HCT116 (cell line): ENCODE results near the gene ERVV-1.

Experiments
- ATF3 ChIP-seq: IDR thresholded peaks from 2 replicates; pipeline ENCODE4 v1.6.1; 2012
- CTCF ChIP-seq, 3 experiments: fragments of 200-600 bp in 1 of 3; sonication (generic) in 1 of 3; IDR thresholded peaks in 2 of 3; conservative IDR thresholded peaks in 1 of 3; 2 replicates each; pipeline ENCODE4 v1.5.1; 2012 to 2017; ENCODE audit warnings: low read depth in 2 of 3, low read length in 2 of 3, antibody characterized with exemption in 1 of 3, borderline replicate concordance in 1 of 3, control low read depth in 1 of 3, mild to moderate bottlenecking in 1 of 3, mixed read lengths in 1 of 3, mixed run types in 1 of 3, moderate library complexity in 1 of 3; ENCODE audit not compliant: insufficient read depth in 1 of 3
- EGR1 ChIP-seq: IDR thresholded peaks from 2 replicates; pipeline ENCODE4 v1.6.1; 2012; ENCODE audit warnings: low read depth
- EZH2 ChIP-seq: fragments of 200-600 bp; sonication (generic); IDR thresholded peaks from 2 replicates; pipeline ENCODE4 v1.6.1; 2017; ENCODE audit warnings: antibody characterized with exemption, mixed run types
- FOSL1 ChIP-seq: IDR thresholded peaks from 2 replicates; pipeline ENCODE4 v1.6.1; 2012; ENCODE audit warnings: low read depth
- POLR2A ChIP-seq: IDR thresholded peaks from 2 replicates; pipeline ENCODE4 v1.7.0; 2011; ENCODE audit warnings: borderline replicate concordance; ENCODE audit not compliant: insufficient read depth, insufficient read length; ENCODE audit errors: extremely low read depth
- POLR2AphosphoS5 ChIP-seq: IDR thresholded peaks from 2 replicates; pipeline ENCODE4 v1.6.1; 2011; ENCODE audit warnings: mild to moderate bottlenecking, low read depth, low read length, moderate library complexity
- RAD21 ChIP-seq: IDR thresholded peaks from 2 replicates; pipeline ENCODE4 v1.6.1; 2012; ENCODE audit warnings: low read depth, mild to moderate bottlenecking
- REST ChIP-seq: IDR thresholded peaks from 2 replicates; pipeline ENCODE4 v1.6.1; 2012; ENCODE audit warnings: low read depth
- TCF7L2 ChIP-seq: IDR thresholded peaks from 2 replicates; pipeline ENCODE4 v1.7.0; 2011; ENCODE audit warnings: borderline replicate concordance, inconsistent platforms; ENCODE audit not compliant: insufficient read depth, insufficient read length; ENCODE audit errors: extremely low read depth
- YY1 ChIP-seq: IDR thresholded peaks from 2 replicates; pipeline ENCODE4 v1.6.1; 2011; ENCODE audit warnings: low read length, low read depth, moderate library complexity, mild to moderate bottlenecking; ENCODE audit not compliant: insufficient replicate concordance; ENCODE audit errors: extremely low read depth
- ZBTB33 ChIP-seq: IDR thresholded peaks from 2 replicates; pipeline ENCODE4 v1.6.1; 2011; ENCODE audit warnings: mild to moderate bottlenecking, low read length, moderate library complexity; ENCODE audit not compliant: insufficient replicate concordance; ENCODE audit errors: extremely low read depth
- ZFX ChIP-seq: fragments of 450-650 bp; IDR thresholded peaks from 2 replicates; pipeline ENCODE4 v1.6.1; 2017

- TF ChIP-seq POLR2A (no peak), EGR1 (no peak), YY1 (no peak), TCF7L2 (no peak), CTCF (IDR thresholded peaks at IDR 0.05 in 2 of 3, conservative IDR thresholded peaks at IDR 0.05 in 1 of 3; ENCODE audit: borderline replicate concordance in 1 of 3, insufficient read depth in 1 of 3, low read depth in 2 of 3, low read length in 2 of 3) (no peak), POLR2AphosphoS5 (no peak), REST (no peak), ZBTB33 (no peak), EZH2 (no peak), ZFX (no peak), FOSL1 (no peak), ATF3 (no peak), RAD21 (no peak)
Measured at GRCh38 chr19:53004242-53004641, 9.5 kb upstream of the ERVV-1 start.
